ENCODE results near the gene OR52D1. TPM values are rescaled to one million over a fixed set of nuclear protein-coding genes. Genes with fewer than 3 reads are reported as not detected.

OR52D1 gene
- total RNA-seq, 1 donor, result not detected

DNA sequence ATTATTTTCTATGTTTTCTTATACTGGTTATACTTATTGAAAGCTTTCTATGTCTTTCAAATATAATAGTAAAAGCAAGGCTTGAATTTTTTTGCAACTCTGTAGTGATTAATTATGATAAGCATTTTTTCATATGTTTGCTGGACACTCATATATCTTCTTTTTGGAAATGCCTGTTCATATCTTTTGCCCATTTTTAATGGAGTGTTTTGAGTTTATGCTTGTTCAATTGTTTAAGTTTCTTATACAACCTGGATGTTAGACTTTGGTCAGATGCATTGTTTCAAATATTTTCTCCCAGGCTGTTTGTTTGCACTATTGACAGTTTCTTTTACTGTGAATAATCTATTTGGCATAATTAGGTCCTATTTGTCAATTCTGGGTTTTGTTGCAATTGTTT, 48.0 kb downstream of the OR52D1 start:
- H3K9me3 ChIP-seq (ENCODE audit: low read depth, low read length), result peaks cover 6% of the 10 kb centered on the region
- no peak overlapping the region for H3K4me3 ChIP-seq (ENCODE audit: low read length)
- H3K4me1 ChIP-seq (ENCODE audit: insufficient read depth, low read length), result no peaks in the 10 kb centered on the region
- no peaks in the 10 kb centered on the region for H3K27me3 ChIP-seq (ENCODE audit: insufficient read depth, low read length)

Other genes with a start within 250 kb of the OR52D1 start
- not detected for gene HBG1, start 238.8 kb upstream of the OR52D1 start, total RNA-seq
- 3.9 TPM for gene HBG2, start 233.9 kb upstream of the OR52D1 start, total RNA-seq
- 0.94 TPM for gene HBE1, start 218.7 kb upstream of the OR52D1 start, total RNA-seq
- gene OR51B4, start 186.7 kb upstream of the OR52D1 start, total RNA-seq, result not detected
- gene OR51B2, start 164.4 kb upstream of the OR52D1 start, total RNA-seq, result not detected
- 0.31 TPM for gene OR51B5, start 145.2 kb upstream of the OR52D1 start, total RNA-seq
- gene OR51B6, start 137.2 kb upstream of the OR52D1 start, total RNA-seq, result not detected
- 0.10 TPM for gene OR51M1, start 104.9 kb upstream of the OR52D1 start, total RNA-seq
- not detected for gene OR51Q1, start 66.6 kb upstream of the OR52D1 start, total RNA-seq
- not detected for gene OR51I1, start 47.2 kb upstream of the OR52D1 start, total RNA-seq
- gene OR51I2, start 39.4 kb upstream of the OR52D1 start, total RNA-seq, result not detected
- 0.21 TPM for gene UBQLN3, start 21.3 kb downstream of the OR52D1 start, total RNA-seq
- gene UBQLNL, start 28.0 kb downstream of the OR52D1 start, total RNA-seq, result 0.52 TPM
- gene OR52H1, start 59.9 kb downstream of the OR52D1 start, total RNA-seq, result 0.63 TPM
- not detected for gene OR52B6, start 92.2 kb downstream of the OR52D1 start, total RNA-seq
- gene TRIM6, start 108.0 kb downstream of the OR52D1 start, total RNA-seq, result 0.42 TPM
- 7.2 TPM for gene TRIM34, start 136.3 kb downstream of the OR52D1 start, total RNA-seq
- gene TRIM5, start 196.4 kb downstream of the OR52D1 start, total RNA-seq, result 6.5 TPM
- gene TRIM22, start 201.1 kb downstream of the OR52D1 start, total RNA-seq, result 252 TPM
- 0.42 TPM for gene OR56B1, start 247.8 kb downstream of the OR52D1 start, total RNA-seq